ENCODE data around the gene VTI1A. TPM values are rescaled to one million over a fixed set of nuclear protein-coding genes. Genes with fewer than 3 reads are reported as not detected.

The VTI1A gene
- total RNA-seq, 1 experiment from 2014 or later = 18.1 TPM

- Histone ChIP-seq H3K4me1 (replicated peaks; ENCODE audit: insufficient read depth) (no peaks in the 10 kb centered on the region), H3K27me3 (ENCODE audit: insufficient read depth, low read depth) (no peaks in the 10 kb centered on the region), H2AFZ (no peak overlapping the region), H3K9me3 (ENCODE audit: insufficient read depth, low read depth) (peaks cover 8% of the 10 kb centered on the region), H3K36me3 (ENCODE audit: low read depth) (no peaks in the 10 kb centered on the region), H3K4me2 (no peak overlapping the region), H3K79me2 (ENCODE audit: low read depth) (no peaks in the 10 kb centered on the region), H3K9me2 (ENCODE audit: insufficient read depth) (no peaks in the 10 kb centered on the region), H4K20me1 (ENCODE audit: insufficient read depth) (no peaks in the 10 kb centered on the region), H3K4me3 (no peak overlapping the region), H3K27ac (no peak overlapping the region), H3F3A (ENCODE audit: insufficient read depth, low read depth) (no peaks in the 10 kb centered on the region)
- POLR2A ChIA-PET (ENCODE audit: unreplicated experiment) = no interaction called here
- intact Hi-C loops (cut with micrococcal nuclease; ENCODE audit: unreplicated experiment) = no loop called here
- no TSS peak for BruUV-seq (replicated peaks)
- no peak for TF ChIP-seq EZH2 (IDR thresholded peaks at IDR 0.05; ENCODE audit: low read depth)
- TF ChIP-seq CTCF (conservative IDR thresholded peaks at IDR 0.05) = no peak
- CTCF ChIA-PET = no interaction called here
- no peak for DNase-seq
These were observed 346.3 kb downstream of the VTI1A start for GRCh38 chr10:112793202-112793921.

- DNase-seq = no peak
- Histone ChIP-seq H3K27ac (no peak overlapping the region), H3F3A (ENCODE audit: insufficient read depth, low read depth) (no peaks in the 10 kb centered on the region), H3K36me3 (ENCODE audit: low read depth) (no peaks in the 10 kb centered on the region), H2AFZ (no peak overlapping the region), H3K27me3 (ENCODE audit: insufficient read depth, low read depth) (no peaks in the 10 kb centered on the region), H3K4me2 (no peak overlapping the region), H4K20me1 (ENCODE audit: insufficient read depth) (no peaks in the 10 kb centered on the region), H3K9me3 (ENCODE audit: insufficient read depth, low read depth) (peaks cover 5% of the 10 kb centered on the region; the same call in 1 of the 2 replicates), H3K9me2 (ENCODE audit: insufficient read depth) (no peaks in the 10 kb centered on the region), H3K4me1 (replicated peaks; ENCODE audit: insufficient read depth) (no peaks in the 10 kb centered on the region), H3K4me3 (no peak overlapping the region), H3K79me2 (ENCODE audit: low read depth) (no peaks in the 10 kb centered on the region)
- intact Hi-C loops (cut with micrococcal nuclease; ENCODE audit: unreplicated experiment) = no loop called here
- CTCF ChIA-PET = no interaction called here
- BruUV-seq (replicated peaks) = no TSS peak
- POLR2A ChIA-PET (ENCODE audit: unreplicated experiment) = no interaction called here
- TF ChIP-seq CTCF (conservative IDR thresholded peaks at IDR 0.05) (no peak), EZH2 (IDR thresholded peaks at IDR 0.05; ENCODE audit: low read depth) (no peak)
These were observed 347.2 kb downstream of the VTI1A start for GRCh38 chr10:112794201-112794600.

GRCh38 chr10:112795067-112795466 is 348.1 kb downstream of the VTI1A start:
- no peaks in the 10 kb centered on the region for H4K20me1 ChIP-seq (ENCODE audit: insufficient read depth)
- H3K4me2 ChIP-seq = no peak overlapping the region
- DNase-seq = no peak
- TF ChIP-seq CTCF (conservative IDR thresholded peaks at IDR 0.05) (no peak), EZH2 (IDR thresholded peaks at IDR 0.05; ENCODE audit: low read depth) (no peak)
- no peak overlapping the region for H3K4me3 ChIP-seq
- no peaks in the 10 kb centered on the region for H3K4me1 ChIP-seq (replicated peaks; ENCODE audit: insufficient read depth)
- no peaks in the 10 kb centered on the region for H3K9me3 ChIP-seq (ENCODE audit: insufficient read depth, low read depth)
- no peaks in the 10 kb centered on the region for H3F3A ChIP-seq (ENCODE audit: insufficient read depth, low read depth)
- intact Hi-C loops (cut with micrococcal nuclease; ENCODE audit: unreplicated experiment) = no loop called here
- ChIA-PET CTCF (no interaction called here), POLR2A (ENCODE audit: unreplicated experiment) (no interaction called here)
- H3K9me2 ChIP-seq (ENCODE audit: insufficient read depth) = no peaks in the 10 kb centered on the region
- no TSS peak for BruUV-seq (replicated peaks)
- H3K27me3 ChIP-seq (ENCODE audit: insufficient read depth, low read depth) = no peaks in the 10 kb centered on the region
- no peaks in the 10 kb centered on the region for H3K36me3 ChIP-seq (ENCODE audit: low read depth)
- no peaks in the 10 kb centered on the region for H3K79me2 ChIP-seq (ENCODE audit: low read depth)
- H2AFZ ChIP-seq = no peak overlapping the region
- H3K27ac ChIP-seq = no peak overlapping the region
